Neural crest cell (in vitro differentiated cells): Measurements from ENCODE around the gene KRT12. TPM values are rescaled to one million over a fixed set of nuclear protein-coding genes. Genes with fewer than 3 reads are reported as not detected.

Experiments
- DNase-seq: peaks from one replicate; pipeline ENCODE4 v3.0.0; 2021; ENCODE audit warnings: low read depth, mixed read lengths, low spot score
- H3K27ac Mint-ChIP-seq: one replicate; pipeline ENCODE4 v1.8.0; 2021; ENCODE audit warnings: mild to moderate bottlenecking, mixed read lengths; ENCODE audit not compliant: unreplicated experiment
- H3K27me3 Mint-ChIP-seq: 2 replicates; pipeline ENCODE4 v1.8.0; 2021; ENCODE audit warnings: low read depth, mild to moderate bottlenecking, mixed read lengths
- H3K36me3 Mint-ChIP-seq: 2 replicates; pipeline ENCODE4 v1.8.0; 2021; ENCODE audit warnings: low read depth, mild to moderate bottlenecking, mixed read lengths
- H3K4me1 Mint-ChIP-seq: 2 replicates; pipeline ENCODE4 v1.8.0; 2021; ENCODE audit warnings: mixed read lengths
- H3K4me3 Mint-ChIP-seq: one replicate; pipeline ENCODE4 v1.8.0; 2021; ENCODE audit warnings: mild to moderate bottlenecking, mixed read lengths
- H3K9me3 Mint-ChIP-seq: 2 replicates; pipeline ENCODE4 v1.8.0; 2021; ENCODE audit warnings: mixed read lengths
- CTCF ChIP-seq: fragments of 200-600 bp; sonication (generic); conservative IDR thresholded peaks from 2 replicates; pipeline ENCODE4 v1.5.0; 2021; ENCODE audit warnings: antibody characterized with exemption, mild to moderate bottlenecking
- total RNA-seq: library from RNA; stranded (reverse); gene quantifications from 2 replicates; pipeline ENCODE4 v1.2.1, GENCODE V29; 2021

KRT12 gene
- total RNA-seq, 1 donor from 2014 or later, result not detected

DNA sequence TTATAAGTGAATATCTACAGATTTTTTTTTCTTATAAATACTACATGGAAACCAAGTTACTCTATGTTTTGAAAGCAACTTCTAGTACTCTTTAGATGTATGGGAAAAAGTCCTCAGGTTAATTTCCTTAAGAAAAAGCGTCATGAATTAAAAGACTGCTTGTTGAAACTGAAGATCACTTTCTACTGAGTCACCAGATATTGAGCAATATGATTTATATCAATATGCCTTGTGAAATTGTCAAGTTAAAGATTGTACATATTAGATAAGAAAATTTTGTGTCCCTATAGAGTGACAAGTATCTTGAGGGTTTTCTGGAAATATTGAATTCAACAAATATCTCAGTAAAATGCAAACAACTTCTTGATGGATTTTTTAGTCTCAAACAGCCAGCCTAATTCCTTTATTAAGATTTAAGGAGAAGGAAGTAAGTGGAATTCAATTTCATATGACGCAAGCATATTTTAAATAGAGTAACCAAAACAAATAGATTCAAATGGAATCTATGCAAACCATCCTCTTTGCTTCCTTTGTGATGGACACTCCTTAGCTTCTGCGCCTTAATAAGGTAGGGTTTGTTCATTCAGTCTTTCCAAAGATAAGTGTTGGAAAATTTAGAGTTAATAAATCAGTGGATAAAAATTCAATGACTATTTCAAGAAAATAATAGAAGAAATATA, 16.6 kb downstream of the KRT12 start:
- Mint-ChIP-seq H3K9me3 (no peaks in the 10 kb centered on the region), H3K36me3 (no peaks in the 10 kb centered on the region), H3K4me3 (no peak overlapping the region), H3K27me3 (peaks cover 37% of the 10 kb centered on the region), H3K4me1 (no peaks in the 10 kb centered on the region), H3K27ac (no peak overlapping the region)
- DNase-seq, result no peak
- no peak for TF ChIP-seq CTCF

GRCh38 chr17:40849723-40850122, 17.3 kb downstream of the KRT12 start:
- TF ChIP-seq CTCF, result no peak
- DNase-seq, result no peak
- no peaks in the 10 kb centered on the region for H3K4me1 Mint-ChIP-seq
- no peaks in the 10 kb centered on the region for H3K9me3 Mint-ChIP-seq
- H3K4me3 Mint-ChIP-seq, result no peak overlapping the region
- no peak overlapping the region for H3K27ac Mint-ChIP-seq
- peaks cover 44% of the 10 kb centered on the region for H3K27me3 Mint-ChIP-seq
- no peaks in the 10 kb centered on the region for H3K36me3 Mint-ChIP-seq

DNA sequence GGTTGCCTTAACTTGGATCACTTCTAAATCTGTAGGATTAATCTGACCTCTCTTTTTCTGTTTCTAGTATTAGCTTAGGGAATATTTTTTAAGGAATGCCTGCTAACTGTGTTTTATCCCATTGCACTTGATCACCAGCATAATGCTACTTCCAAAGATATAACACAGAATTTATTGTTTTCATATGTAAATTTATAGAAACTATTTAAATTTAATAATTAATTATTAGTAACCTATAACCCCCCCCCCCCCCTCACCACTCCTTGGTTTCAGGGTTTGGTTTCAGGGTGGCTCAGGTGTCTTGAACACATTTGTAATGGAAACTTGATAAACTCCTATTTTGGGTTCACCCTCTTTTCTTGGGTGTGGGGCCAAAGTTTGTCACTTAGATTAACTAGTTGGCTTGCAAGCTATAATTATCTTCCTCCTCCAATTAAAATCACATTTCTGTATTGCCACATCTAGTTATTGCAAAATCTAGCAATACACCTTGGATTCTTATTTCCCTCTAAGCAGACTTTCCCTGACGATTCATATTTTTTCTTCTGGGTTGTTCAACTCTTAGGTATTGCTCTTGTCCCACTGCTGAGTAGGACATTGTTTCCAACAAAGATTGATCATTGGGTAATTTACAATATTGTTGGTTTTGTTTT, 18.3 kb downstream of the KRT12 start:
- Mint-ChIP-seq H3K4me1 (no peaks in the 10 kb centered on the region), H3K27ac (no peak overlapping the region), H3K4me3 (no peak overlapping the region), H3K9me3 (no peaks in the 10 kb centered on the region), H3K36me3 (no peaks in the 10 kb centered on the region), H3K27me3 (peaks cover 51% of the 10 kb centered on the region)
- TF ChIP-seq CTCF, result no peak
- DNase-seq, result no peak

DNA sequence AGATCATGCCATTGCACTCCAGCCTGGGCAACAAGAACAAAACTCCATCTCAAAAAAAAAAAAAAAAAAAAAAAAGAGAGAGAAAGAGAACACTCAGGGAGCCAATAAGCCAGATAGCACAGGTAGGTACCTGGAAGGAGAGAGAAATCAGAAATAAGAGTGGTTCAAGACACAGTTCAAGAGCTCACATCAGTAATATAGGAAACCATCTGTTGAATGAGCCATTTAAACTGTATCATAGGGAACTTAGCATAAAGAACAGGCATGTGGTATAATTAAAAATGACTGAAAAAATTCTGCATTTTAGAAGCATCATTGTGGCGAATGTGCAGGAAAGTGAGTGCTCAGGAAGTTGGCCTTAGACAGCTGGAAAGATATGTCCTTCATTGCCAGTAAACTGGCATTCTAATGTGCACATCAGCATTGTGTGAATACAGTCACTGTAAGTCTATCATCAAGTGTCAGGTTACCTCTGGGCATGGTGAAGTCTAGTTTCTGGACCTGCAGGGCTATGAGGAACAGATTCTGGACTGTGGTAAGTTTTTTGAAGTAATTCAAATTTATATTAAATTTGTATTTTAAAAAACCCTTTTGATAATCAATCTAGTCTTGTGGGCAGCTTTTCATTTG, 20.4 kb downstream of the KRT12 start:
- peaks cover 55% of the 10 kb centered on the region for H3K27me3 Mint-ChIP-seq
- H3K27ac Mint-ChIP-seq, result no peak overlapping the region
- no peaks in the 10 kb centered on the region for H3K4me1 Mint-ChIP-seq
- no peak for TF ChIP-seq CTCF
- DNase-seq, result no peak
- H3K9me3 Mint-ChIP-seq, result no peaks in the 10 kb centered on the region
- no peak overlapping the region for H3K4me3 Mint-ChIP-seq
- no peaks in the 10 kb centered on the region for H3K36me3 Mint-ChIP-seq

GRCh38 chr17:40844671-40845107, 22.3 kb downstream of the KRT12 start:
- no peak for DNase-seq
- Mint-ChIP-seq H3K4me3 (no peak overlapping the region), H3K4me1 (no peaks in the 10 kb centered on the region), H3K27ac (no peak overlapping the region), H3K27me3 (peaks cover 58% of the 10 kb centered on the region), H3K36me3 (no peaks in the 10 kb centered on the region), H3K9me3 (no peaks in the 10 kb centered on the region)
- no peak for TF ChIP-seq CTCF
